SU-DHL-6 (cell line): ENCODE results near the gene SHCBP1L.
A peak's percentile ranks its signal among the peaks of the same experiment; 100 is the strongest.

Source experiments
- H2AFZ ChIP-seq: fragments of 200-600 bp; sonication (generic); 2 replicates; pipeline ENCODE4 v1.6.1; 2014; ENCODE audit warnings: low read depth, mild to moderate bottlenecking, moderate library complexity, mixed read lengths, antibody characterized with exemption, low read length; ENCODE audit not compliant: severe bottlenecking
- H3F3A ChIP-seq: fragments of 200-600 bp; shearing (Covaris generic); 2 replicates; pipeline ENCODE4 v1.6.0; 2016; ENCODE audit warnings: antibody characterized with exemption, mild to moderate bottlenecking; ENCODE audit not compliant: insufficient read depth
- H3K27ac ChIP-seq: fragments of 200-600 bp; sonication (generic); 2 replicates; pipeline ENCODE4 v1.5.1; 2016; ENCODE audit warnings: low read depth, mild to moderate bottlenecking, low read length, moderate library complexity, mixed read lengths
- H3K27me3 ChIP-seq: fragments of 200-600 bp; sonication (generic), shearing (Covaris generic); 2 replicates; pipeline ENCODE4 v1.6.0; 2014; ENCODE audit warnings: mild to moderate bottlenecking, low read length
- H3K36me3 ChIP-seq: fragments of 200-600 bp; sonication (generic); 2 replicates; pipeline ENCODE4 v1.6.1; 2014; ENCODE audit warnings: mild to moderate bottlenecking, low read length, mixed read lengths
- H3K4me2 ChIP-seq: fragments of 300-600, 200-600 bp; shearing (Covaris generic), sonication (generic); 2 replicates; pipeline ENCODE4 v1.6.0; 2014; ENCODE audit warnings: low read length, low read depth, mild to moderate bottlenecking; ENCODE audit not compliant: poor library complexity, severe bottlenecking
- H3K4me3 ChIP-seq: fragments of 200-600 bp; sonication (generic); 2 replicates; pipeline ENCODE4 v1.5.1; 2014; ENCODE audit warnings: antibody characterized with exemption, low read length, mild to moderate bottlenecking, mixed read lengths; ENCODE audit not compliant: insufficient read depth, poor library complexity, severe bottlenecking
- H3K79me2 ChIP-seq: fragments of 200-600 bp; sonication (generic); 2 replicates; pipeline ENCODE4 v1.6.1; 2014; ENCODE audit warnings: mild to moderate bottlenecking, low read length, moderate library complexity; ENCODE audit not compliant: insufficient read depth
- H3K9ac ChIP-seq: fragments of 200-600 bp; sonication (generic); 2 replicates; pipeline ENCODE4 v1.7.0; 2014; ENCODE audit warnings: mild to moderate bottlenecking, low read length
- H3K9me2 ChIP-seq: fragments of 200-600 bp; sonication (generic); replicated peaks from 2 replicates; pipeline ENCODE4 v1.6.1; 2014; ENCODE audit warnings: low read length; ENCODE audit not compliant: insufficient read depth
- H3K9me3 ChIP-seq: fragments of 200-600 bp; sonication (generic); 2 replicates; pipeline ENCODE4 v1.6.1; 2014; ENCODE audit warnings: low read length, mixed read lengths; ENCODE audit not compliant: insufficient read depth
- H4K20me1 ChIP-seq: fragments of 200-600 bp; sonication (generic); 2 replicates; pipeline ENCODE4 v1.6.1; 2014; ENCODE audit warnings: low read depth, mild to moderate bottlenecking, antibody characterized with exemption, low read length, moderate library complexity, mixed read lengths
- EZH2phosphoT487 ChIP-seq: fragments of 200-600 bp; sonication (generic), shearing (Covaris generic); conservative IDR thresholded peaks from 2 replicates; pipeline ENCODE4 v1.6.1; 2018; ENCODE audit warnings: mild to moderate bottlenecking, antibody characterized with exemption, low read length, moderate library complexity, mixed read lengths
- TF ChIP-seq, protein P1 (sequence below): fragments of 200-600 bp; sonication (generic); IDR thresholded peaks from one replicate; pipeline ENCODE4 v1.5.1; 2017; ENCODE audit warnings: antibody characterized with exemption, mild to moderate bottlenecking, low read length, moderate library complexity; ENCODE audit not compliant: insufficient read depth, poor library complexity, severe bottlenecking

Gene SHCBP1L

DNA sequence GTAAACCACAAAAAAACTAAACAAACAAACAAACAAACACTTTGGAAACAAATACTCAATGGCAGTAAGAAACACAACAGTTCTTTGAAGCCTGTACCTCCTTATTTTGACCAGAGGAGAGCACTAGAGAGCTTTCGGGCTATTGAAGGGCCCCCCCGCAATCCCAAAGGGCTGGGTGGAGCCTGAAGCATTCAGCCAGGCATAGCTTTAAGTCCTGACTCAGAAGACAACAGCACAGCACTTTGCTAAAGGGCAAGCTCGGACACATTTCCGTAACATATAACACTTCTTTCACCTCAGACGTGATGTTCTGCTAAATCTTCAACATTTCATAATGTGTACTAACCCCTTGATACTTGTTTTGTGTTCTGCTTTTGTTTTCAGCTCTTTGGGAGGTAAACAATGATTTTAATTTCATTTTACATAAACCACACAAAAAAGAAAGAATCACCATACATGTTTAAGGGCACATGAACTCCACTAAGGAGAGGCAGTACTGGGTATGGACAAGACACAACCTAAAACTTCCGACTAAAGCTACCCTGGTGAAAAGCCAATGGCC is 9.7 kb upstream of the SHCBP1L start:
- Histone ChIP-seq H3K79me2 (no peaks in the 10 kb centered on the region), H3K27me3 (no peaks in the 10 kb centered on the region), H3K27ac (no peak overlapping the region), H3K4me2 (peak overlapping the region; percentile 51), H3K36me3 (no peaks in the 10 kb centered on the region), H3K9me2 (no peaks in the 10 kb centered on the region), H3F3A (no peaks in the 10 kb centered on the region), H3K4me3 (peak overlapping the region; percentile 15), H4K20me1 (no peaks in the 10 kb centered on the region), H2AFZ (peak overlapping the region; percentile 69), H3K9me3 (no peaks in the 10 kb centered on the region), H3K9ac (peak overlapping the region; percentile 33)
- TF ChIP-seq, protein P1, sequence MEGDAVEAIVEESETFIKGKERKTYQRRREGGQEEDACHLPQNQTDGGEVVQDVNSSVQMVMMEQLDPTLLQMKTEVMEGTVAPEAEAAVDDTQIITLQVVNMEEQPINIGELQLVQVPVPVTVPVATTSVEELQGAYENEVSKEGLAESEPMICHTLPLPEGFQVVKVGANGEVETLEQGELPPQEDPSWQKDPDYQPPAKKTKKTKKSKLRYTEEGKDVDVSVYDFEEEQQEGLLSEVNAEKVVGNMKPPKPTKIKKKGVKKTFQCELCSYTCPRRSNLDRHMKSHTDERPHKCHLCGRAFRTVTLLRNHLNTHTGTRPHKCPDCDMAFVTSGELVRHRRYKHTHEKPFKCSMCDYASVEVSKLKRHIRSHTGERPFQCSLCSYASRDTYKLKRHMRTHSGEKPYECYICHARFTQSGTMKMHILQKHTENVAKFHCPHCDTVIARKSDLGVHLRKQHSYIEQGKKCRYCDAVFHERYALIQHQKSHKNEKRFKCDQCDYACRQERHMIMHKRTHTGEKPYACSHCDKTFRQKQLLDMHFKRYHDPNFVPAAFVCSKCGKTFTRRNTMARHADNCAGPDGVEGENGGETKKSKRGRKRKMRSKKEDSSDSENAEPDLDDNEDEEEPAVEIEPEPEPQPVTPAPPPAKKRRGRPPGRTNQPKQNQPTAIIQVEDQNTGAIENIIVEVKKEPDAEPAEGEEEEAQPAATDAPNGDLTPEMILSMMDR = peak; percentile 80
- TF ChIP-seq EZH2phosphoT487 = no peak

DNA sequence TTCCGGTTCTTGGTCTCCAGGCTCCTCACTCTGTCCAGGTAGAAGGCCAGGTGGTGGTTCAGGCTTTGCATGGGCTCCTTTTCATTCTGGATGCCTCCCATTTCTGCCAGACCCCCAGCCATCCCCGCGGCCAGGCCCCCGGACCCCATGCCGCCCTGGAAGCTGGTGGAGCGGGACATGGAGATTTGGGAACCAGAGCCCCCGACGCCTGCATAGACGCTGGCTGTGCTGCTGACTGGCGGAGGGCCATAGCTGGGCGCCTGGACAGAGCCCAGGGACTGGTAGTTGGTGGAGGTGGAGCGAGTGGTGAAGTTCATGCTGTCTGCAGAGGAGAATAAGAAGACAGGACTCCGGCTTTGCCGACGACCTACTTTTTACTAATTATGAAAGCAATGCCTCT is 7.1 kb upstream of the SHCBP1L start:
- TF ChIP-seq EZH2phosphoT487 = no peak
- TF ChIP-seq, protein P1 = no peak
- Histone ChIP-seq H3K9me3 (no peaks in the 10 kb centered on the region), H3K4me2 (no peak overlapping the region), H3K36me3 (no peaks in the 10 kb centered on the region), H3K79me2 (no peaks in the 10 kb centered on the region), H3K9ac (no peak overlapping the region), H3K27me3 (no peaks in the 10 kb centered on the region), H4K20me1 (no peaks in the 10 kb centered on the region), H2AFZ (no peak overlapping the region), H3K9me2 (no peaks in the 10 kb centered on the region), H3K27ac (no peak overlapping the region), H3K4me3 (no peak overlapping the region), H3F3A (no peaks in the 10 kb centered on the region)

DNA sequence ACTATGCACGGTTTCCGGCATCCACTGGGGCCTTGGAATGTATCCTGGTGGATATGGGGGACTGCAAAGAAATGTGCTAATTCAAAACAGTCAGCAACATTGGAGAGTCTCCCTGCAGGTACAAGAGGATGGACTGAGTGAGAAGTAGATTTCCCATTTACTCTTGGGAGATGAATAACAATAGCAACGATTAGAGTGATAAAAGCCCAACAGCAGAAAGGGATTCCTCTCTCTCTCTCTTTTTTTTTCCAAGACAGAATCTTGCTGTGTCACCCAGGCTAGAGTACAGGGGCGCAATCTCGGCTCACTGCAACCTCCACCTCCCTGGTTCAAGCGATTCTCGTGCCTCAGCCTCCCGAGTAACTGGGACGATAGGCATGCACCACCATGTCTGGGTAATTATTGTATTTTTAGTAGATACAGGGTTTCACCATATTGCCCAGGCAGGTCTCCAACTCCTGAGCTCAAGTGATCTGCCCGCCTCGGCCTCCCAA is 5.0 kb upstream of the SHCBP1L start:
- H3K4me2 ChIP-seq = no peak overlapping the region
- H3K79me2 ChIP-seq = no peaks in the 10 kb centered on the region
- H3K36me3 ChIP-seq = no peaks in the 10 kb centered on the region
- H3K9ac ChIP-seq = no peak overlapping the region
- H3K27ac ChIP-seq = no peak overlapping the region
- H3K27me3 ChIP-seq = no peaks in the 10 kb centered on the region
- H4K20me1 ChIP-seq = no peaks in the 10 kb centered on the region
- H3F3A ChIP-seq = no peaks in the 10 kb centered on the region
- H3K9me3 ChIP-seq = no peaks in the 10 kb centered on the region
- H3K9me2 ChIP-seq = no peaks in the 10 kb centered on the region
- TF ChIP-seq EZH2phosphoT487 = no peak
- TF ChIP-seq, protein P1 = no peak
- H3K4me3 ChIP-seq = no peak overlapping the region
- H2AFZ ChIP-seq = no peak overlapping the region
